H1 (cell line): Measurements from ENCODE around the gene TPPP2. TPM values are rescaled to one million over a fixed set of nuclear protein-coding genes. Genes with fewer than 3 reads are reported as not detected.

Source experiments
- BRCA1 ChIP-seq: IDR thresholded peaks from 2 replicates; pipeline ENCODE4 v1.6.1; 2012; ENCODE audit warnings: low read depth, low read length, improper control_type of control experiment
- CBX5 ChIP-seq: fragments of 300-800, 300-1000 bp; sonication (generic); IDR thresholded peaks from 2 replicates; pipeline ENCODE4 v1.7.1; 2016; ENCODE audit warnings: antibody characterized with exemption, low read length, low read depth
- CEBPB ChIP-seq: IDR thresholded peaks from 2 replicates; pipeline ENCODE4 v1.6.1; 2012; ENCODE audit warnings: low read depth, low read length
- CHD1 ChIP-seq: IDR thresholded peaks from 2 replicates; pipeline ENCODE4 v1.6.1; 2012; ENCODE audit warnings: low read depth, low read length, improper control_type of control experiment
- EGR1 ChIP-seq: IDR thresholded peaks from 2 replicates; pipeline ENCODE4 v1.6.1; 2011; ENCODE audit warnings: low read depth, low read length, borderline replicate concordance
- EP300 ChIP-seq, 2 experiments: IDR thresholded peaks; 1 replicate in 1 of 2; 2 replicates in 1 of 2; pipeline ENCODE4 v1.6.1; 2011 to 2012; ENCODE audit warnings: low read depth in 2 of 2, low read length in 2 of 2, mild to moderate bottlenecking in 2 of 2, borderline replicate concordance in 1 of 2, inconsistent platforms in 1 of 2, moderate library complexity in 1 of 2
- GABPA ChIP-seq: IDR thresholded peaks from 2 replicates; pipeline ENCODE4 v1.6.1; 2011; ENCODE audit warnings: mild to moderate bottlenecking, low read length, moderate library complexity, borderline replicate concordance; ENCODE audit not compliant: insufficient read depth
- HDAC6 ChIP-seq: IDR thresholded peaks from one replicate; pipeline ENCODE4 v1.7.1; 2012; ENCODE audit warnings: low read depth, mild to moderate bottlenecking, inconsistent platforms, low read length, moderate library complexity
- MAFK ChIP-seq: IDR thresholded peaks from 2 replicates; pipeline ENCODE4 v1.6.1; 2012; ENCODE audit warnings: low read depth, mild to moderate bottlenecking, improper control_type of control experiment, low read length
- RAD21 ChIP-seq, 2 experiments: IDR thresholded peaks in 1 of 2; conservative IDR thresholded peaks in 1 of 2; 2 replicates each; pipeline ENCODE4 v1.6.1; 2011; ENCODE audit warnings: low read depth in 2 of 2, low read length in 2 of 2, improper control_type of control experiment in 1 of 2, inconsistent platforms in 1 of 2, mild to moderate bottlenecking in 1 of 2, moderate library complexity in 1 of 2
- RBBP5 ChIP-seq: IDR thresholded peaks from 2 replicates; pipeline ENCODE4 v1.7.1; 2012; ENCODE audit warnings: low read depth, mild to moderate bottlenecking, inconsistent platforms, low read length, moderate library complexity, borderline replicate concordance
- SIN3A ChIP-seq, 2 experiments: IDR thresholded peaks in 1 of 2; conservative IDR thresholded peaks in 1 of 2; 2 replicates each; pipeline ENCODE4 v1.6.1; 2011 to 2012; ENCODE audit warnings: low read length in 2 of 2, improper control_type of control experiment in 1 of 2, low read depth in 1 of 2, mild to moderate bottlenecking in 1 of 2
- SP1 ChIP-seq: IDR thresholded peaks from 2 replicates; pipeline ENCODE4 v1.6.1; 2011; ENCODE audit warnings: low read depth, low read length
- SRF ChIP-seq: IDR thresholded peaks from 2 replicates; pipeline ENCODE4 v1.6.1; 2011; ENCODE audit warnings: mild to moderate bottlenecking, low read depth, low read length, moderate library complexity
- SUZ12 ChIP-seq: fragments of 200-600 bp; sonication (generic); IDR thresholded peaks from 2 replicates; pipeline ENCODE4 v1.6.1; 2012; ENCODE audit warnings: mild to moderate bottlenecking, inconsistent platforms, low read length, moderate library complexity, mixed read lengths
- polyA plus RNA-seq, 7 experiments: library from polyadenylated mRNA; depleted of rRNA in 3 of 7; stranded (reverse) in 5 of 7; unstranded in 2 of 7; fragments of >200 nt in 5 of 7; fragments of 200-250 nt in 2 of 7; gene quantifications; 1 replicate in 5 of 7; 2 replicates in 1 of 7; 4 replicates in 1 of 7; pipeline versions ENCODE4 v1.2.1 to v1.2.3, GENCODE V29; 2011 to 2013; ENCODE audit warnings: missing spikeins in 2 of 7, mixed read lengths in 2 of 7
- total RNA-seq: library from RNA; stranded (reverse); fragmentation: NEBNext Ultra II Directional; extraction: Animal tissue kit (Norgen Biotek cat#: 25700); gene quantifications from 2 replicates; pipeline ENCODE4 v1.2.1, GENCODE V29; 2021
- TF ChIP-seq, protein P1 (sequence below), 3 experiments: IDR thresholded peaks; 1 replicate in 2 of 3; 2 replicates in 1 of 3; pipeline versions ENCODE4 v1.5.1 to v1.6.1; 2011; ENCODE audit warnings: low read length in 3 of 3, mild to moderate bottlenecking in 3 of 3, inconsistent platforms in 2 of 3, low read depth in 1 of 3, moderate library complexity in 1 of 3; ENCODE audit not compliant: insufficient read depth in 1 of 3; ENCODE audit errors: control extremely low read depth in 1 of 3
- TF ChIP-seq, protein P2 (sequence below): IDR thresholded peaks from 2 replicates; pipeline ENCODE4 v1.6.1; 2012; ENCODE audit warnings: inconsistent platforms
- TF ChIP-seq, protein P3 (sequence below): IDR thresholded peaks from 2 replicates; pipeline ENCODE4 v1.6.1; 2012; ENCODE audit warnings: low read length, inconsistent platforms

The TPPP2 gene
- total and polyA plus RNA-seq, 2 of the 8 experiments (the other 6 are each of a cell fraction or from before 2014, with no cell fraction given), result not detected

DNA sequence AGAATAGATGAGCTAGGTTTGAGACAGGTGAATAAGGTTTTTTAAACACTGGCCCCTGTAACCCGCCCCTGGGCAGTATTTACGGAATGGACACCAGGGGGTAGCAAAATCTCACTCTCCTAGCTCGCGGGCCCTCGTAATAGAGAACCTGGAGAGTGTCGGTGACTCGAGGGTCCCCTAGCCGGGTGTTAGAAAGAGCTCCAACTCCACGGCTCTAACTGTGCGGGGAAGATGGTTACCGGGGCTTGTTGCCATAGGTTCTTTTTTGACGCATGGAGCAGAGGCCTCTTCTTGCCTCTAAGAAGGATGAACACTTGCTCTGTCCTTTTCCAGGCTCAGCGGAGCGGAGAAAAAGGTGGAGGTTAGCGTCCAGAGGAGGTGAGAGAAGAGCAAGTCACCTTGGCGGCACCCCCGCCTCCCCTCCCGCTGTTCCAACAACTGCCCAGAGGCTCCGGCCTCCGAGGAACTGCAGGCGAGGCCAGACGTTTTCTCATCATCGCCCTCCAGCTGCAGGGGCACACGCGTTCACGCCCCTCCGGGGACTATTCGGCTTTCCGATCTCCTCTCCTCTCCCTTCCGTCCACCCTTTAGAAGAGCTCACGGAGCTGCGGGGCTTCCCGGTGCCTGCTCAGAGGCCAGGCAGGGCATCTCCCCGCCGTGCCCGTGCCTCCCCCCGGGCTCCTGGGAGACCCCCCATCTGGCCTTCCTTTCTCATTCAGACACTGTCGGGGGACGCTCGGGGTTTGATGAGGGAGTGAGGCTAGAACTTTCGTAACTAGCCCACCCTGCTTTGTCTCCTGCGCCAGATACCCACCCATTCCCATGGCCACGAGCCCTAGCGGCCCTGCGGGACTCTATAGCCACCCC lies 38.7 kb downstream of the TPPP2 start (continued):
- TF ChIP-seq CEBPB, result no peak
- TF ChIP-seq CBX5, result no peak
- TF ChIP-seq SUZ12, result no peak
- no peak for TF ChIP-seq SRF
- TF ChIP-seq HDAC6, result no peak
- TF ChIP-seq CHD1, result no peak
- no peak for TF ChIP-seq SP1
- peak; percentile 52 to 72 for TF ChIP-seq RAD21 (IDR thresholded peaks at IDR 0.05 in 1 of 2, conservative IDR thresholded peaks at IDR 0.05 in 1 of 2; ENCODE audit: low read depth in 2 of 2, low read length in 2 of 2)
- TF ChIP-seq EP300 (IDR thresholded peaks at IDR 0.05; ENCODE audit: borderline replicate concordance in 1 of 2, low read depth in 2 of 2, low read length in 2 of 2), result no peak
- TF ChIP-seq, protein P1, sequence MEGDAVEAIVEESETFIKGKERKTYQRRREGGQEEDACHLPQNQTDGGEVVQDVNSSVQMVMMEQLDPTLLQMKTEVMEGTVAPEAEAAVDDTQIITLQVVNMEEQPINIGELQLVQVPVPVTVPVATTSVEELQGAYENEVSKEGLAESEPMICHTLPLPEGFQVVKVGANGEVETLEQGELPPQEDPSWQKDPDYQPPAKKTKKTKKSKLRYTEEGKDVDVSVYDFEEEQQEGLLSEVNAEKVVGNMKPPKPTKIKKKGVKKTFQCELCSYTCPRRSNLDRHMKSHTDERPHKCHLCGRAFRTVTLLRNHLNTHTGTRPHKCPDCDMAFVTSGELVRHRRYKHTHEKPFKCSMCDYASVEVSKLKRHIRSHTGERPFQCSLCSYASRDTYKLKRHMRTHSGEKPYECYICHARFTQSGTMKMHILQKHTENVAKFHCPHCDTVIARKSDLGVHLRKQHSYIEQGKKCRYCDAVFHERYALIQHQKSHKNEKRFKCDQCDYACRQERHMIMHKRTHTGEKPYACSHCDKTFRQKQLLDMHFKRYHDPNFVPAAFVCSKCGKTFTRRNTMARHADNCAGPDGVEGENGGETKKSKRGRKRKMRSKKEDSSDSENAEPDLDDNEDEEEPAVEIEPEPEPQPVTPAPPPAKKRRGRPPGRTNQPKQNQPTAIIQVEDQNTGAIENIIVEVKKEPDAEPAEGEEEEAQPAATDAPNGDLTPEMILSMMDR (IDR thresholded peaks at IDR 0.05; ENCODE audit: control extremely low read depth in 1 of 3, insufficient read depth in 1 of 3, low read depth in 1 of 3, low read length in 3 of 3), result peak; percentile 36 to 66 (median 52)
- TF ChIP-seq GABPA, result no peak
- peak in 1 of 2 experiments; percentile 20; a peak in 2 of 4 replicates for TF ChIP-seq SIN3A (conservative IDR thresholded peaks at IDR 0.05 in 1 of 2, IDR thresholded peaks at IDR 0.05 in 1 of 2; ENCODE audit: low read depth in 1 of 2, low read length in 2 of 2)
- 0 out of 2 replicates have a peak, but pooled peaks have one; percentile 5 for TF ChIP-seq RBBP5
- TF ChIP-seq EGR1, result no peak
- TF ChIP-seq, protein P2, sequence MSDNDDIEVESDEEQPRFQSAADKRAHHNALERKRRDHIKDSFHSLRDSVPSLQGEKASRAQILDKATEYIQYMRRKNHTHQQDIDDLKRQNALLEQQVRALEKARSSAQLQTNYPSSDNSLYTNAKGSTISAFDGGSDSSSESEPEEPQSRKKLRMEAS, result peak; percentile 10; the same call in 1 of the 2 replicates
- no peak for TF ChIP-seq MAFK
- no peak for TF ChIP-seq BRCA1
- TF ChIP-seq, protein P3, sequence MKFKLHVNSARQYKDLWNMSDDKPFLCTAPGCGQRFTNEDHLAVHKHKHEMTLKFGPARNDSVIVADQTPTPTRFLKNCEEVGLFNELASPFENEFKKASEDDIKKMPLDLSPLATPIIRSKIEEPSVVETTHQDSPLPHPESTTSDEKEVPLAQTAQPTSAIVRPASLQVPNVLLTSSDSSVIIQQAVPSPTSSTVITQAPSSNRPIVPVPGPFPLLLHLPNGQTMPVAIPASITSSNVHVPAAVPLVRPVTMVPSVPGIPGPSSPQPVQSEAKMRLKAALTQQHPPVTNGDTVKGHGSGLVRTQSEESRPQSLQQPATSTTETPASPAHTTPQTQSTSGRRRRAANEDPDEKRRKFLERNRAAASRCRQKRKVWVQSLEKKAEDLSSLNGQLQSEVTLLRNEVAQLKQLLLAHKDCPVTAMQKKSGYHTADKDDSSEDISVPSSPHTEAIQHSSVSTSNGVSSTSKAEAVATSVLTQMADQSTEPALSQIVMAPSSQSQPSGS, result no peak
